DOHH2 (cell line): ENCODE results near the gene ARPC1B.

ENCODE experiments used
- H3F3A ChIP-seq: fragments of 200-600 bp; sonication (generic), shearing (Covaris generic); 2 replicates; pipeline ENCODE4 v1.6.0; 2016; ENCODE audit warnings: antibody characterized with exemption, mild to moderate bottlenecking; ENCODE audit not compliant: control insufficient read depth, insufficient read depth
- H3K27ac ChIP-seq: fragments of 200-600 bp; sonication (generic); 2 replicates; pipeline ENCODE4 v1.5.1; 2014; ENCODE audit warnings: low read depth, mild to moderate bottlenecking, low read length, moderate library complexity
- H3K27me3 ChIP-seq: fragments of 200-600 bp; sonication (generic); 2 replicates; pipeline ENCODE4 v1.6.1; 2014; ENCODE audit warnings: mild to moderate bottlenecking, low read length, mixed read lengths; ENCODE audit not compliant: control insufficient read depth
- H3K36me3 ChIP-seq: fragments of 200-600 bp; sonication (generic); 2 replicates; pipeline ENCODE4 v1.6.1; 2014; ENCODE audit warnings: mild to moderate bottlenecking, low read length, moderate library complexity, mixed read lengths; ENCODE audit not compliant: control insufficient read depth
- H3K4me1 ChIP-seq: fragments of 200-600 bp; sonication (generic); 2 replicates; pipeline ENCODE4 v1.6.1; 2014; ENCODE audit warnings: mild to moderate bottlenecking, low read length, mixed read lengths; ENCODE audit not compliant: control insufficient read depth
- H3K4me2 ChIP-seq: fragments of 200-600 bp; sonication (generic); 2 replicates; pipeline ENCODE4 v1.6.0; 2014; ENCODE audit warnings: mild to moderate bottlenecking, low read length, moderate library complexity
- H3K4me3 ChIP-seq: fragments of 200-600 bp; sonication (generic); 2 replicates; pipeline ENCODE4 v1.5.1; 2014; ENCODE audit warnings: mild to moderate bottlenecking, low read length, mixed read lengths
- H3K79me2 ChIP-seq: fragments of 200-600 bp; sonication (generic); 2 replicates; pipeline ENCODE4 v1.6.1; 2014; ENCODE audit warnings: mild to moderate bottlenecking, low read length, mixed read lengths; ENCODE audit not compliant: control insufficient read depth
- H3K9me2 ChIP-seq: fragments of 200-600 bp; sonication (generic); replicated peaks from 2 replicates; pipeline ENCODE4 v1.6.1; 2014; ENCODE audit warnings: mild to moderate bottlenecking, low read length, mixed read lengths; ENCODE audit not compliant: control insufficient read depth
- H3K9me3 ChIP-seq: fragments of 200-600 bp; sonication (generic); 2 replicates; pipeline ENCODE4 v1.6.1; 2014; ENCODE audit warnings: antibody characterized with exemption, low read length, mixed read lengths; ENCODE audit not compliant: control insufficient read depth, insufficient read depth
- H4K20me1 ChIP-seq: fragments of 200-600 bp; sonication (generic); 2 replicates; pipeline ENCODE4 v1.6.0; 2014; ENCODE audit warnings: low read depth, mild to moderate bottlenecking, antibody characterized with exemption, low read length, moderate library complexity; ENCODE audit not compliant: control insufficient read depth, insufficient read depth
- EZH2phosphoT487 ChIP-seq: fragments of 200-600 bp; sonication (generic); IDR thresholded peaks from 2 replicates; pipeline ENCODE4 v1.6.1; 2017; ENCODE audit warnings: borderline replicate concordance, mild to moderate bottlenecking, antibody characterized with exemption, low read length, moderate library complexity, mixed read lengths
- TF ChIP-seq, protein P1 (sequence below): fragments of 200-600 bp; sonication (generic); IDR thresholded peaks from one replicate; pipeline ENCODE4 v1.5.1; 2014; ENCODE audit warnings: antibody characterized with exemption, mild to moderate bottlenecking, low read depth, low read length; ENCODE audit not compliant: poor library complexity, severe bottlenecking

The ARPC1B gene

DNA sequence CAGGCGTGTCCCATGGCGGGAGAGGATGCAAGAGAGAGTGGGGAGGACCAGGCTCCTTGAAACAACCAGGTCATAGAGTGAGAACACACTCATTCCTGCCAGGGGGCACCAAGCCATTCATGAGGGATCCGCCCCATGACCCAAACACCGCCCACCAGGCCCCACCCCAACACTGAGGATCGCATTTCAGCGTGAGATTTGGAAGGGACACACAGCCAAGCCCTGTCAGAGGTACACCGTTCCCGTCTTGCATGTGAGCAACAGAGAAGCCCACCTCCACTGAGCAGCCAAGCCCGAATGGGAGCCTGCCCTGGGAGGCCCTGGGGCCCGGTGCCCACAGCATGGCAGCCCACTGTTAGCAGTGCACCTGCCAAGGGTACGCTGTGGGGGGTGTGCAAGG is 7.9 kb upstream of the ARPC1B start:
- Histone ChIP-seq H3K9me3 (no peaks in the 10 kb centered on the region), H4K20me1 (0 out of 2 replicates have a peak, but pooled peaks cover 3% of the 10 kb centered on the region), H3K9me2 (no peaks in the 10 kb centered on the region), H3K79me2 (no peaks in the 10 kb centered on the region), H3K36me3 (peaks cover 47% of the 10 kb centered on the region), H3K27me3 (no peaks in the 10 kb centered on the region), H3K27ac (no peak overlapping the region), H3K4me1 (no peaks in the 10 kb centered on the region), H3F3A (peaks cover 4% of the 10 kb centered on the region; the same call in 1 of the 2 replicates), H3K4me3 (no peak overlapping the region), H3K4me2 (no peak overlapping the region)
- no peak for TF ChIP-seq EZH2phosphoT487
- TF ChIP-seq, protein P1, sequence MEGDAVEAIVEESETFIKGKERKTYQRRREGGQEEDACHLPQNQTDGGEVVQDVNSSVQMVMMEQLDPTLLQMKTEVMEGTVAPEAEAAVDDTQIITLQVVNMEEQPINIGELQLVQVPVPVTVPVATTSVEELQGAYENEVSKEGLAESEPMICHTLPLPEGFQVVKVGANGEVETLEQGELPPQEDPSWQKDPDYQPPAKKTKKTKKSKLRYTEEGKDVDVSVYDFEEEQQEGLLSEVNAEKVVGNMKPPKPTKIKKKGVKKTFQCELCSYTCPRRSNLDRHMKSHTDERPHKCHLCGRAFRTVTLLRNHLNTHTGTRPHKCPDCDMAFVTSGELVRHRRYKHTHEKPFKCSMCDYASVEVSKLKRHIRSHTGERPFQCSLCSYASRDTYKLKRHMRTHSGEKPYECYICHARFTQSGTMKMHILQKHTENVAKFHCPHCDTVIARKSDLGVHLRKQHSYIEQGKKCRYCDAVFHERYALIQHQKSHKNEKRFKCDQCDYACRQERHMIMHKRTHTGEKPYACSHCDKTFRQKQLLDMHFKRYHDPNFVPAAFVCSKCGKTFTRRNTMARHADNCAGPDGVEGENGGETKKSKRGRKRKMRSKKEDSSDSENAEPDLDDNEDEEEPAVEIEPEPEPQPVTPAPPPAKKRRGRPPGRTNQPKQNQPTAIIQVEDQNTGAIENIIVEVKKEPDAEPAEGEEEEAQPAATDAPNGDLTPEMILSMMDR = no peak

DNA sequence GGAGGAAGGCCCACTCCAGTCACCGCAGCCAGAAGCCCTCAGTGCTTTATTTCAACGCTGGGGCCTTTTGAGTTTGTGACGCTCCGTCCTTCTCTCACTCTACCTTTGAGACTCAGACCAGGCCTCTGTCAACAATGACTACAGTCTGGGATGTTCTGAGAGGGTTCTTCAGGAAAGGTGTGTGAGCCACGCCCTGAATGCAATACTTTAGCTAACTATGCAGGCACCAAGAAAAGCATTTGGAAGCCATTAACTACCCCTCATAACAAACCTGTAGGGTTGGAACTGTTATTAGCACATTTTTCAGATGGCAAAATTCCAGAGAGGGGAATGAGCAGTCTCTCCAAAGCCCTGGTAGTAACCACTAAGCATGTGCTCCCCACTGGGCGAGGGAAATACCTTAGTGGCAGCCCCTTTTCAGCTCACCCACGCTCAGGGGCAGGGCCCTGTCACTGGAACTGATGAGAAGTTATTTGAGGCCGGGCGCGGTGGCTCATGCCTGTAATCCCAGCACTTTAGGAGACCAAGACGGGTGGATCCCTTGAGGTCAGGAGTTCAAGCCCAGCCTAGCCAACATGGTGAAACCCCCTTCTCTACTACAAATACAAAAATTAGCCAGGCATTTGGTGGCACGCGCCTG is 5.7 kb upstream of the ARPC1B start:
- Histone ChIP-seq H4K20me1 (0 out of 2 replicates have a peak, but pooled peaks cover 3% of the 10 kb centered on the region), H3K4me3 (no peak overlapping the region), H3K4me1 (peaks cover 3% of the 10 kb centered on the region), H3K27ac (no peak overlapping the region), H3K79me2 (no peaks in the 10 kb centered on the region), H3K9me3 (no peaks in the 10 kb centered on the region), H3K9me2 (no peaks in the 10 kb centered on the region), H3K4me2 (no peak overlapping the region), H3F3A (peaks cover 6% of the 10 kb centered on the region; the same call in 1 of the 2 replicates), H3K36me3 (peaks cover 30% of the 10 kb centered on the region), H3K27me3 (no peaks in the 10 kb centered on the region)
- no peak for TF ChIP-seq EZH2phosphoT487
- TF ChIP-seq, protein P1 = no peak

DNA sequence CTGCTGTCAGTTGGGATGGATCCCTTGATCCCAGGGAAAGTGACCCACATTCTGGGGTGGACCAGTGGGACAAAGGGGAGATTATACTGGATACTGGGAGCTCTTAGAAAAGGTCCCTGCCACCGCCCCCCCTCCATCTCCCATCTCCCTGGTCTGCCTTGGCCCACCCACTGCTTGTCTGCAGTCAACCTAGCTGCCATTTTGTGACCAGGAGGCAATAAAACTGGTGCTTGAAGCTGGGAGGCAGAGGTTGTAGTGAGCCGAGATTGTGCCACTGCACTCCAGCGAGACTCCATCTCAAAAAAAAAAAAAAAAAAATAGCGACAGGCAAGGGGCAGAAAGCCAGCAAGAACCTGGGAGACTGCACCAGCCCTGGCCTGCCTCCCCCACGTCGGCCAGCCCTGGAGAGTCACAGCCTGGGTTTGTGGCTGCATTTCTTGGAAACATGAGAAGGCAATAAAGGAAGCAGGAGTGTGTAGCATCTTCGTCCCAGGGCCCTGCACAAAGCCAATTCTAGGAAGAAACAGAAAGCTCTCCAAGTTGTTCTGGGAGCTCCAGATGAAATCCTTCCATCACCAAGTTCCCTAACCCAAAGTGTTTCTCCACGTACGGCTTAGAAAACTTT is 4.7 kb upstream of the ARPC1B start:
- Histone ChIP-seq H3K27ac (no peak overlapping the region), H3F3A (peaks cover 6% of the 10 kb centered on the region; the same call in 1 of the 2 replicates), H3K27me3 (no peaks in the 10 kb centered on the region), H4K20me1 (0 out of 2 replicates have a peak, but pooled peaks cover 3% of the 10 kb centered on the region), H3K9me3 (no peaks in the 10 kb centered on the region), H3K36me3 (peaks cover 23% of the 10 kb centered on the region), H3K4me1 (peaks cover 7% of the 10 kb centered on the region), H3K4me3 (no peak overlapping the region), H3K9me2 (no peaks in the 10 kb centered on the region), H3K4me2 (no peak overlapping the region), H3K79me2 (peaks cover 4% of the 10 kb centered on the region)
- TF ChIP-seq, protein P1 = no peak
- TF ChIP-seq EZH2phosphoT487 = no peak
